Stomach smooth muscle (tissue), 2 donors: ENCODE data around the gene OXSR1.
"Not testable (repeated sequence)": the region's sequence is repeated elsewhere in the genome, so short reads cannot be mapped to it uniquely, and the experiment has no call there.

Source experiments
- H3K27ac ChIP-seq: one replicate; pipeline ENCODE4 v1.7.0; 2013; ENCODE audit warnings: mild to moderate bottlenecking, low read length, inconsistent platforms
- H3K27me3 ChIP-seq, 2 donors: one replicate each; pipeline ENCODE4 v1.7.0; 2013; ENCODE audit warnings: low read length in 2 of 2; ENCODE audit not compliant: insufficient read depth in 2 of 2, control insufficient read depth in 1 of 2
- H3K36me3 ChIP-seq, 2 donors: one replicate each; pipeline ENCODE4 v1.7.0; 2013; ENCODE audit warnings: low read length in 2 of 2; ENCODE audit not compliant: control insufficient read depth in 2 of 2, insufficient read depth in 2 of 2
- H3K4me1 ChIP-seq: one replicate; pipeline ENCODE4 v1.7.0; 2013; ENCODE audit warnings: low read length; ENCODE audit not compliant: control insufficient read depth, insufficient read depth
- H3K4me3 ChIP-seq, 2 donors: one replicate each; pipeline ENCODE4 v1.7.0; 2013; ENCODE audit warnings: low read length in 2 of 2
- H3K9ac ChIP-seq, 2 donors: one replicate each; pipeline ENCODE4 v1.7.0; 2013; ENCODE audit warnings: low read length in 2 of 2, mild to moderate bottlenecking in 1 of 2
- H3K9me3 ChIP-seq, 2 donors: one replicate each; pipeline ENCODE4 v1.7.0; 2013; ENCODE audit warnings: low read length in 2 of 2; ENCODE audit not compliant: control insufficient read depth in 2 of 2
- donor health status: healthy.
- donor health status: Pancreatic carcinoma.

OXSR1 gene

GRCh38 chr3:38129058-38129457, 36.3 kb upstream of the OXSR1 start:
- no peaks in the 10 kb centered on the region for H3K27me3 ChIP-seq
- no peak overlapping the region for H3K9ac ChIP-seq
- H3K9me3 ChIP-seq: no peaks in the 10 kb centered on the region
- H3K4me3 ChIP-seq: no peak overlapping the region
- H3K27ac ChIP-seq: no peak overlapping the region
- peaks cover 84 to 85% of the 10 kb centered on the region in 2 donors for H3K36me3 ChIP-seq
- H3K4me1 ChIP-seq: no peaks in the 10 kb centered on the region

DNA sequence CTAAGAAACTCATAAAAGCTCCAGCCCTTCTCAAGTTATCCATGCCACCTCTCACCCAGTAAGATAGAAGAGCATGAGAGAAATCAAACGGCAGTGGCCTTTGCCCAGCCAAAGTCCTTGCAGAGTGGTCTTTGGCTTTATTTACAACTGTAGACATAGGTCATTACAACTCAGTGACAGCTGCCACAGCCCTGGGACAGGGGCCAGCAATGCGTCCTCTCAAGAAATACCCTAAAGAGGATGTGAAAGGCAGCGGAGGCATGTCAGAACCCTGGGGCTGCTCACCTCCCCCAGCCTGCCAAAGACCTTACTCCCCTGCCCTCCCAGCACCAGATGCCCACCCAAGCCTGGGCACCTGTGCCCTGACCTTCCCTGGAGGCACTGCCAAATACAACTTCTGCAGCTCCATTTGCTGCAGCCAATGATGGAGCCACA, 34.7 kb upstream of the OXSR1 start:
- Histone ChIP-seq H3K27me3 (no peaks in the 10 kb centered on the region), H3K4me3 (no peak overlapping the region), H3K9ac (no peak overlapping the region), H3K27ac (no peak overlapping the region), H3K4me1 (peaks cover 6% of the 10 kb centered on the region), H3K9me3 (no peaks in the 10 kb centered on the region), H3K36me3 (peaks cover 71% of the 10 kb centered on the region in 2 donors)

- peak overlapping the region in 1 of 2 donors; percentile 2 for H3K9ac ChIP-seq
Observed at GRCh38 chr3:38131621-38132369, 33.5 kb upstream of the OXSR1 start.

DNA sequence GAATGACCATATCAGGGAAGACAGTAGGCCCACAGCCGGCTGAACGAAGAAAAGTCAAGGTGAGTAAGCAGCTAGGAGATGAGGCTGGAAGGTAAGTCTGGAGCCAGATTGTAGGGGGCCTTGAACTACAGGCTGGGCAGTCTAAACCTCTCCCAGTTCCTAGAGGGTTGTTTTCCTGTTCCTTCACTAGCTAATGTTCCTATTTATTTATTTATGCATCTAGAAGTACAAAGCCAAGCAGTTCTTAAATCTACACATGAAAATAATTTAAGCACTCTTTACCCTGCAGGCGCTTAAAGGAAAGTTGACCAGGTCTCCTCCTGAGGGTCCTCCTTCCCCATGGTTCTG, 32.2 kb upstream of the OXSR1 start:
- Histone ChIP-seq H3K27ac (no peak overlapping the region), H3K4me3 (no peak overlapping the region)

More at GRCh38 chr3:38131621-38132369, 33.5 kb upstream of the OXSR1 start:
- H3K36me3 ChIP-seq: peaks cover 59 to 60% of the 10 kb centered on the region in 2 donors
- H3K9me3 ChIP-seq: no peaks in the 10 kb centered on the region
- H3K27ac ChIP-seq: no peak overlapping the region
- H3K4me1 ChIP-seq: peaks cover 13% of the 10 kb centered on the region
- H3K4me3 ChIP-seq: no peak overlapping the region
- H3K27me3 ChIP-seq: no peaks in the 10 kb centered on the region

DNA sequence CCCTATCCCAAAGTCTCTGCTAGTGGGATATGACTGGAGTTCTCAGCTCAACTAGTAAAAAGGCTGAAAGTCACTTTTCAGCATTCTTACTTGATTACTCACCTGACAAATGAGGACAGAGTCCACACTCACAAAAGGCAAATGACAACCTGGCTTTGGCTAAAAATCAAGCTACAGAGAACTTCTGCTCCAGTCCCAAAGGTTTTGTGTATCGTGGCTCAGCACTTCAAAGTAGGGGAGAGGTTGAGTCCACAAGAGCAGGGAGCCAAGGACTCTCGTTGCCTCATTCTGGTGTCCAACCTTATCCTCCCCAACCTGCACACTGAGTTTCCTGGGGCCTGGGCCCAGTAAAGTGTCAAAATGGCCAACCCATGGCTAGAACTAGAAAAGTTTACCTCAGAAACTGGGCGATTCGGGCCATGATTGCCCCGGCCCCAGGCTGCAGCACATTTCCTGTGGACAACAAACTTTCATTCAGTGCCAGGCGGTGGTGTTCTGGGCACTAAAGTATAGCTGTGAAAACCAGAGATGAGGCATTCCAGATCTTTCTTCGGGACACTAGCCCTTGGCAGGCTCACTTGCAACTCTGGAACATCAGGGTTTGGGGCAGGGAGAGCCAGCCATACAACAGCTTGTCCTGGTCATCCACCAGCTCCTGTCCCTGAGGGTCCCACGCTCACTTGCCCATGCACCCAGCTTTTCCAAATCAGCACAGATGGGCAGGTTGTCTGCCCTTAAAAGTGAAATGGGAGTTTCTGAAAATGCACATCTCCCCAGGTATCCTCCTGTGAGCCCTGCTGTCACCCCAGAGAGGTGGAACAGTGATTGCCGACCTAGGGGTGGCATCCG, 31.6 kb upstream of the OXSR1 start:
- Histone ChIP-seq H3K9me3 (no peaks in the 10 kb centered on the region), H3K27me3 (no peaks in the 10 kb centered on the region), H3K36me3 (peaks cover 43 to 44% of the 10 kb centered on the region in 2 donors), H3K4me3 (no peak overlapping the region), H3K9ac (no peak overlapping the region), H3K27ac (no peak overlapping the region), H3K4me1 (peaks cover 24% of the 10 kb centered on the region)

More for the DNA sequence above, 32.2 kb upstream of the OXSR1 start:
- Histone ChIP-seq H3K4me1 (peaks cover 22% of the 10 kb centered on the region), H3K9me3 (no peaks in the 10 kb centered on the region), H3K36me3 (peaks cover 46% of the 10 kb centered on the region in 2 donors), H3K9ac (no peak overlapping the region), H3K27me3 (no peaks in the 10 kb centered on the region)

GRCh38 chr3:38134517-38135143, 30.7 kb upstream of the OXSR1 start:
- H3K9me3 ChIP-seq, H3K27me3 ChIP-seq, H3K27ac ChIP-seq, H3K4me3 ChIP-seq, H3K9ac ChIP-seq: not testable (repeated sequence)
- Histone ChIP-seq H3K4me1 (peaks cover 31% of the 10 kb centered on the region), H3K36me3 (peaks cover 35 to 36% of the 10 kb centered on the region in 2 donors)

DNA sequence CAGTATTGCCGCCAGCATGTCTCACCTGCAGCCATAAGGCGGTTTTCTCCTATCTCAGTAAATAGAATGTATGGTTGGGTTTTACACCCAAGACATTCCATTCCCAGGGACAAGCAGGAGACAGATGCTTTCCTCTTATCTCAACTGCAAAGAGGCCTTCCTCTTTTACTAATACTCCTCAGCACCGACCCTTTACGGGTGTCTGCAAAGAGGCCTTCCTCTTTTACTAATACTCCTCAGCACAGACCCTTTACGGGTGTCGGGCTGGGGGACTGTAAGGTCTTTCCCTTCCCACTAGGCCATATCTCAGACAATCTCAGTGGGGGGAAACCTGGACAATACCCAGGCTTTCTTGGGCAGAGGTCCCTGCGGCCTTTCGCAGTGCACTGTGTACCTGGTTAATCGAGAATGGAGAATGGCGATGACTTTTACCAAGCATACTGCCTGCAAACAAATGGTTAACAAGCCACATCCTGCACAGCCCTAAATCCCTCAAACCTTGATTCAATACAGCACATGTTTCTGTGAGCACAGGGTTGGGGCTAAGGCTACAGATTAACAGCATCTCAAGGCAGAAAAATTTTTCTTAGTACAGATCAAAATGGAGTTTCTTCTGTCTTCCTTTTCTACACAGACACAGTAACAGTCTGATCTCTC, 29.6 kb upstream of the OXSR1 start:
- H3K36me3 ChIP-seq: peaks cover 28 to 32% of the 10 kb centered on the region in 2 donors
- H3K9me3 ChIP-seq, H3K27me3 ChIP-seq, H3K27ac ChIP-seq: not testable (repeated sequence)
- H3K4me1 ChIP-seq: peaks cover 39% of the 10 kb centered on the region
- H3K4me3 ChIP-seq: peak overlapping the region; percentile 80 to 96
- H3K9ac ChIP-seq: peak overlapping the region; percentile 80 to 84

- Histone ChIP-seq H3K27ac (peak overlapping the region; percentile 94), H3K9me3 (no peaks in the 10 kb centered on the region), H3K4me1 (peaks cover 39% of the 10 kb centered on the region), H3K4me3 (peak overlapping the region; percentile 80 to 96), H3K27me3 (no peaks in the 10 kb centered on the region), H3K36me3 (peaks cover 26 to 33% of the 10 kb centered on the region in 2 donors), H3K9ac (peak overlapping the region; percentile 80 to 84)
Observed at GRCh38 chr3:38136393-38136776, 29.0 kb upstream of the OXSR1 start.

GRCh38 chr3:38136777-38137614, 28.3 kb upstream of the OXSR1 start, which contains the start of gene ACAA1:
ACAA1 (minus strand) TSS chr3:38137127; CDS start chr3:38137035, 92 bp downstream.
- H3K4me1 ChIP-seq: peaks cover 39% of the 10 kb centered on the region

More at GRCh38 chr3:38136777-38137614, 28.3 kb upstream of the OXSR1 start, which contains the start of gene ACAA1:
- Histone ChIP-seq H3K9ac (peak within 1 kb of the TSS; percentile 80 to 86), H3K27ac (peak within 1 kb of the TSS; percentile 94), H3K36me3 (peaks cover 24 to 33% of the 10 kb centered on the region in 2 donors), H3K27me3 (no peaks in the 10 kb centered on the region), H3K9me3 (no peaks in the 10 kb centered on the region), H3K4me3 (peak within 1 kb of the TSS; percentile 80 to 96)
